GM21576 (cell line): ENCODE data around the gene CAD.

Experiments used
- ATAC-seq: cut with Tn5 transposase; IDR thresholded peaks from one replicate; pipeline ENCODE4 v1.9.1; 2021; ENCODE audit warnings: mild to moderate bottlenecking, moderate library complexity; ENCODE audit not compliant: unreplicated experiment

CAD gene

GRCh38 chr2:27222407-27222806 is 5.2 kb downstream of the CAD start:
- ATAC-seq, result no peak

GRCh38 chr2:27223416-27223815 is 6.2 kb downstream of the CAD start:
- ATAC-seq, result no peak

GRCh38 chr2:27225526-27225925 is 8.4 kb downstream of the CAD start:
- ATAC-seq, result no peak

GRCh38 chr2:27227501-27227900 is 10.3 kb downstream of the CAD start:
- ATAC-seq, result no peak

GRCh38 chr2:27231921-27232320 is 14.8 kb downstream of the CAD start:
- no peak for ATAC-seq

- ATAC-seq, result no peak
Measured at GRCh38 chr2:27233341-27233740, 16.2 kb downstream of the CAD start.

GRCh38 chr2:27236136-27236535 is 19.0 kb downstream of the CAD start:
- ATAC-seq, result no peak

- ATAC-seq, result no peak
Measured at GRCh38 chr2:27236626-27237025, 19.5 kb downstream of the CAD start.

- ATAC-seq, result no peak
Measured at GRCh38 chr2:27237341-27237945, 20.3 kb downstream of the CAD start.

- no peak for ATAC-seq
Measured at GRCh38 chr2:27238976-27239375, 21.8 kb downstream of the CAD start.

GRCh38 chr2:27240406-27240805 is 23.2 kb downstream of the CAD start:
- ATAC-seq, result no peak

- no peak for ATAC-seq
Measured at GRCh38 chr2:27241761-27242613, 24.8 kb downstream of the CAD start.

GRCh38 chr2:27242614-27242951 is 25.4 kb downstream of the CAD start:
- ATAC-seq, result no peak

GRCh38 chr2:27243391-27244130 is 26.4 kb downstream of the CAD start:
- no peak for ATAC-seq

- ATAC-seq, result no peak
Measured at GRCh38 chr2:27245116-27245515, 27.9 kb downstream of the CAD start.

- no peak for ATAC-seq
Measured at GRCh38 chr2:27245626-27246025, 28.5 kb downstream of the CAD start.

- no peak for ATAC-seq
Measured at GRCh38 chr2:27247893-27248292, 30.7 kb downstream of the CAD start.

GRCh38 chr2:27249159-27249890 is 32.2 kb downstream of the CAD start:
- no peak for ATAC-seq

GRCh38 chr2:27249891-27250651 is 32.9 kb downstream of the CAD start:
- ATAC-seq, result no peak

GRCh38 chr2:27250652-27251379 is 33.6 kb downstream of the CAD start:
- ATAC-seq, result no peak
